Dermis lymphatic vessel endothelial cell (primary cell): Measurements from ENCODE around the gene EIF2AK2. TPM values are rescaled to one million over a fixed set of nuclear protein-coding genes. Genes with fewer than 3 reads are reported as not detected.

Source experiments
- total RNA-seq: library from RNA; depleted of rRNA; stranded (reverse); fragments of >200 nt; gene quantifications from 2 replicates; pipeline ENCODE4 v1.2.1, GENCODE V29; 2014

The EIF2AK2 gene
- total RNA-seq: 19.3 and 22.8 TPM in 2 replicates

GRCh38 chr2:37156857-37157714 lies at the start of gene EIF2AK2:
Gene EIF2AK2 (minus strand): TSS chr2:37156980. CDS start chr2:37147806, 9,174 bp downstream.

DNA sequence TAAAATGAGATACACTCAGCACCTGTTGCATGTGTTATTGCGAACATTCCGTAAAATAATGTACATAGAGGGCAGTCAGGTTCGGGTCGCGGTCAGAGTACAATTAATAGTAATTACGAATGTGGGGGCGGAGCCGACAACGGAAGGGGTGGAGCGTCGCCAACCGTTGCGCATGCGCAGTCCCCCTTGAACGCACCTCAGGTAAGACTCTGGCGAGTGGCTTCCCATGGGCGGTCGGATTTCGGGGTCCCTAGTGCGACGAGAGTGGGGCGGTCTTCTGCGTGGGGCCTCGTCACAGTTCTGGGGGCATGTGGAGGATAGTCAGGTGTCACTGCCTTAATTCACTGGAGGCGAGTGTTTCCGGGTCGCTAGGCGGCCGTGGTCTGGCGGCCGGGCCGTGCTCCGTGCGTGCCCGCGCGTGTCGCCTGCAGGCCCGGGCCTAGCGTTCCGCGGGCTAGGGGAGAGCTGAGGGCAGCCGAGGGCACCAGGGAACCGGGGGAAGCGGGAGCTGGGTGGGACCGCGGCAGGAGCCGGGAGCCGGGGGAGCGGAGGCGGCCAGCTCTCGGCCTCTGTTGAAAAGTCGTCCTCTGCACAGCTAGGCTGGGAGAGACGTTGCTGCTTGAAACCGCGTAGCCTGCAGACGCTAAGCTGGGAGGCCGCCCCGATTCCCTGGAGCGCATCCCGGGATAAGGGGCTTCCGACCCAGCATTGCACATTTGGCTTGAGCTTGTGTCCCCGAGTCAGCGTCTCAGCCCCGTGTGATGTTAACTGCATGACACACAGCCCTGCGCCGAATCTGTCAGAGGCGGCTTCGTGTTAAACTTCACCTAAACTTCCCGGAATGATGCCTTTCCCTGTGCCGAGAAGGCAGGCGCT lies 39.8 kb upstream of the EIF2AK2 start, which contains the start of gene CEBPZOS:
Gene CEBPZOS, plus strand, starts transcription at position 177 of the 876 bp plus-strand sequence. CDS start 3,209 bp downstream, outside the sequence.

GRCh38 chr2:37188570-37188969 lies 31.8 kb upstream of the EIF2AK2 start, which contains the start of gene SULT6B1:
Gene SULT6B1 (minus strand): TSS chr2:37188670. CDS start chr2:37188640, 30 bp downstream.

DNA sequence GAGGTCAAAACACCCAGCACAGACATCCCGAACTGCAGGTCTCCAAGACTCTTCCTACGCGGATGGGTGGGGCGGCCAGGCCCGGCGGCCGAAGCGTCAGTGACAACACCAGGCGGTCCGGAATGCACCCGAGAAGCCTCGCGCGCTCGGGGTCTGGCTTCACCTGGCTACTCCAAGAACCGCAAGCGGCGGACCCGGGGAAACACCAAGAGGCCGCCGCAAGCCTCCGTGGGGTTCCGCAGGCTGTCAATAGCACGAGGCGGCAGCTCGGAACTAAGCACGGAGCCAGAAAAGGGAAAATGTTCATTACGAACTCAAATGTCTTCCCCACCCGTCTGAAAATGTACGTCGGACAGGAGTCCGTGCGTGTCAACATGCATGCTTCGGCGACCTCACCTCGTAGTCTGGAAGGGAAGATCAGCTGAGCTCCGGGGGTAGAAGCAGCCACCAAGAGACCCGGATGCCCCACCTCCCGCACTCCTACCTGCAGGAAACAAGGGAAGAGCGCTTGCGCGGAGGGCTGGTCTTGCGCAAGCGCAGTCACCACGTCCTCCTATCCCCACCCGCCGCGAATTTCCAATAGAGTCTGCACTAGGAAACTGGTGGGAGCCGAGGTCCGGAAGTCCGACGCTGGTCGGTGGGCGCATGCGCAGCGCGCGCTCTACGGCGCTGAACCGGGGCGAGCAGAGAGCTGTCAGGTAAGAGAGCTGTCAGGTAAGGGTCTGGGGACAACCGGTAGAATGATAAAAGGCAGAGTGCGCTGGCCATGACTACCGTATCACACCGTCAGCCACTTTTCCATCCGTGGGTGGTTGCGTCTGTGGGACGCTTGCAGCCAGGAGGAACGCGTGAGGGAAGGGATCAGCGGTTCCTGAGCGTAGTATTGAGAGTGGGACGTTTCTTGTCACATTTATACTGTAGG lies 72.6 kb downstream of the EIF2AK2 start, which contains the start of the genes GPATCH11 and HEATR5B:
Gene GPATCH11, plus strand, starts transcription at position 646 of the 922 bp plus-strand sequence. CDS start 3,864 bp downstream, outside the sequence.
Gene HEATR5B, minus strand, starts transcription at position 500 of the 922 bp plus-strand sequence. CDS start 958 bp downstream, outside the sequence.

Other genes starting within 250 kb of the EIF2AK2 start
- 22.5 and 27.7 TPM in 2 replicates for gene STRN, start 190.4 kb downstream of the EIF2AK2 start, total RNA-seq
- 26.4 and 34.1 TPM in 2 replicates for gene HEATR5B, start 72.6 kb downstream of the EIF2AK2 start, total RNA-seq
- gene GPATCH11, start 72.5 kb downstream of the EIF2AK2 start, total RNA-seq: 5.1 and 7.0 TPM in 2 replicates
- not detected in 2 replicates for gene SULT6B1, start 31.7 kb upstream of the EIF2AK2 start, total RNA-seq
- gene CEBPZOS, start 39.5 kb upstream of the EIF2AK2 start, total RNA-seq: 8.0 and 8.8 TPM in 2 replicates
- 31.1 and 52.5 TPM in 2 replicates for gene CEBPZ, start 74.6 kb upstream of the EIF2AK2 start, total RNA-seq
- gene NDUFAF7, start 74.7 kb upstream of the EIF2AK2 start, total RNA-seq: 9.1 and 14.3 TPM in 2 replicates
- gene PRKD3, start 167.9 kb upstream of the EIF2AK2 start, total RNA-seq: 48.2 and 62.8 TPM in 2 replicates
- gene QPCT, start 187.7 kb upstream of the EIF2AK2 start, total RNA-seq: 0.26 and 0.43 TPM in 2 replicates